IPS-11a (cell line): ENCODE results near the gene WDR7.

Experiments
- H3K4me3 ChIP-seq: one replicate; pipeline ENCODE4 v1.5.1; 2013; ENCODE audit warnings: low read depth, low read length, control low read depth

Gene WDR7

GRCh38 chr18:56789889-56790180, 138.7 kb downstream of the WDR7 start:
- H3K4me3 ChIP-seq, result no peak overlapping the region

GRCh38 chr18:56795381-56795780, 144.2 kb downstream of the WDR7 start:
- no peak overlapping the region for H3K4me3 ChIP-seq

GRCh38 chr18:56799756-56800155, 148.6 kb downstream of the WDR7 start:
- H3K4me3 ChIP-seq, result no peak overlapping the region

GRCh38 chr18:56803051-56803450, 151.9 kb downstream of the WDR7 start:
- H3K4me3 ChIP-seq, result no peak overlapping the region

- H3K4me3 ChIP-seq, result no peak overlapping the region
Observed at GRCh38 chr18:56804395-56804794, 153.2 kb downstream of the WDR7 start.

- no peak overlapping the region for H3K4me3 ChIP-seq
Observed at GRCh38 chr18:56807901-56808300, 156.7 kb downstream of the WDR7 start.

- no peak overlapping the region for H3K4me3 ChIP-seq
Observed at GRCh38 chr18:56812674-56813073, 161.5 kb downstream of the WDR7 start.

GRCh38 chr18:56815926-56816325, 164.8 kb downstream of the WDR7 start:
- H3K4me3 ChIP-seq, result no peak overlapping the region

- no peak overlapping the region for H3K4me3 ChIP-seq
Observed at GRCh38 chr18:56823986-56824565, 172.9 kb downstream of the WDR7 start.

- H3K4me3 ChIP-seq, result no peak overlapping the region
Observed at GRCh38 chr18:56825321-56825720, 174.2 kb downstream of the WDR7 start.

- H3K4me3 ChIP-seq, result no peak overlapping the region
Observed at GRCh38 chr18:56825878-56826277, 174.7 kb downstream of the WDR7 start.

- H3K4me3 ChIP-seq, result no peak overlapping the region
Observed at GRCh38 chr18:56831988-56832387, 180.8 kb downstream of the WDR7 start.

GRCh38 chr18:56835331-56835730, 184.2 kb downstream of the WDR7 start:
- H3K4me3 ChIP-seq, result no peak overlapping the region

- H3K4me3 ChIP-seq, result no peak overlapping the region
Observed at GRCh38 chr18:56836173-56836572, 185.0 kb downstream of the WDR7 start.

- no peak overlapping the region for H3K4me3 ChIP-seq
Observed at GRCh38 chr18:56841836-56842235, 190.7 kb downstream of the WDR7 start.

GRCh38 chr18:56843241-56843640, 192.1 kb downstream of the WDR7 start:
- no peak overlapping the region for H3K4me3 ChIP-seq

GRCh38 chr18:56844556-56844955, 193.4 kb downstream of the WDR7 start:
- no peak overlapping the region for H3K4me3 ChIP-seq

- no peak overlapping the region for H3K4me3 ChIP-seq
Observed at GRCh38 chr18:56851774-56852173, 200.6 kb downstream of the WDR7 start.

GRCh38 chr18:56853961-56854360, 202.8 kb downstream of the WDR7 start:
- no peak overlapping the region for H3K4me3 ChIP-seq

GRCh38 chr18:56861244-56861643, 210.1 kb downstream of the WDR7 start:
- no peak overlapping the region for H3K4me3 ChIP-seq

GRCh38 chr18:56869189-56869777, 218.1 kb downstream of the WDR7 start:
- no peak overlapping the region for H3K4me3 ChIP-seq

- H3K4me3 ChIP-seq, result no peak overlapping the region
Observed at GRCh38 chr18:56870982-56871381, 219.8 kb downstream of the WDR7 start.

- H3K4me3 ChIP-seq, result no peak overlapping the region
Observed at GRCh38 chr18:56872140-56872539, 221.0 kb downstream of the WDR7 start.
